GM19455 (cell line): ENCODE results near the gene PRTN3.
"Not testable (repeated sequence)": the region's sequence is repeated elsewhere in the genome, so short reads cannot be mapped to it uniquely, and the experiment has no call there.

Experiments
- ATAC-seq: cut with Tn5 transposase; IDR thresholded peaks from one replicate; pipeline ENCODE4 v1.9.1; 2021; ENCODE audit not compliant: unreplicated experiment

PRTN3 gene

DNA sequence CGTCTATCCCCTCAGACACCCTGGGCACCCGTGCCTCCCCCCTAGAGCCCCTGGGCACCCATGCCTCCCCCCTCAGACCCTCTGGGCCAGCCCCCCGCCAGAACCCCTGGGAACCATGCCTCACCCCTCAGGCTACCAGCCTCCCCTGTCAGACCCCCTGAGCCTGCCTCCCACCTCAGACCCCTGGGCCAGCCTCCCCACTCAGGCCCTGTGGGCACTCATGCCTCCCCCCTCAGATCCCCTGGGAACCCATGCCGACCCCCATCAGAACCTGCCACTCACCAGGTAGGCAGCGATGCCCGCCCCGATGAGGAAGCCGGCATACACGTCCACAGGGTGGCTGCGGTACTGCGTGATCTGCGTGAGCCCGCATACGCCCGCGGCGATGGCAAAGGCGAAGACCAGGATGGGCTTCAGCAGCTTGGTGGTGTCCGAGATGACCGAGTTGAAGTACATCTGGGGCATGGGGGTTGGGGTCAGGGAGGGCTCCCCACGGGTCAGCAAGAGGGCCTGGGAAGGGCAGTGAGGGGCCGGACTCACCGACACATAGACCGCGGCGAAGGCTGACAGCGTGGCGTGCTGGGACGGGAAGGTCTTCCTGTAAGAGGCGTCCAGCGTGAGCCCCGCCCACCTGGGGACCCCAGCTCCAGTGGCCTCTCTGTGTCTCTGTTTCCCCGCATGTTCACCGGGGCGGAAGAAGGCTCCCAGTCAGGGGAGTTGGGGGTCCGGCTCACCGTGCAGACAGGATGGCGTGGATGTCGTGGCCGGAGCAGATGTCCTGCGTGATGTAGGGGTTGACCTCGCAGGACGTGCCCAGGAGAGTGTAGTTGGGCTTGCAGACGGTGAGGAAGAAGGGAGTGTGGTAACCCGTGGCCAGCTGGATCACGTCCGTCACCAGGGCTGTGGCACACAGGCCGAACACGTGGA lies 26.4 kb upstream of the PRTN3 start:
- ATAC-seq: no peak

DNA sequence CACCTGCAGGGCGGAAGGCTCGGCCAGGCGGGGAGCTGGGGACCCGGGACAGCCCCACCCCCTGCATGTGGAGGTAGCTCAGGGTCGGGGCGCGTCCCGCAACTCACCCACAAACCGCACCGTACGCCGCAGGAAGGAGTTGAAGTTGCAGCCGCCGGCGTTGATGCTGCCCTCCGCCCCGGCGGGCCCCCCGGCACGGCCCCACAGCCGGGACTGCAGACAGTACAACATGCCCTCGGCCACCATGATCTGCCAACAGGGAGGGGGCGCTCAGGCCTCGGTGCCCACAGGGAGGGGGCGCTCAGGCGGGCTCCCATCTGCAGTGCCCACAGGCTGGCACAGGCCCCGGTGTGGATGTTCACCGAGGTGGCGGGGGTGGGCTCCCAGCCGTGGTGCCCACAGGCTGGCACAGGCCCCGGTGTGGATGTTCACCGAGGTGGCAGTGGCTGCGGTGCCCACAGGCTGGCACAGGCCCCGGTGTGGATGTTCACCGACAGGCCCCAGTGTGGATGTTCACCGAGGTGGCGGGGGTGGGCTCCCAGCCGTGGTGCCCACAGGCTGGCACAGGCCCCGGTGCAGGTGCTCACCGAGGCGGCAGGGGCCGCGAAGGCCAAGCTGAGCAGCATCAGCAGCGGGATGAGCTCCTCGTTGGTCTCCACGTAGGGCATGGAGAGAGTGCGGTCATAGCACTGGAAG lies 25.6 kb upstream of the PRTN3 start:
- ATAC-seq: no peak

DNA sequence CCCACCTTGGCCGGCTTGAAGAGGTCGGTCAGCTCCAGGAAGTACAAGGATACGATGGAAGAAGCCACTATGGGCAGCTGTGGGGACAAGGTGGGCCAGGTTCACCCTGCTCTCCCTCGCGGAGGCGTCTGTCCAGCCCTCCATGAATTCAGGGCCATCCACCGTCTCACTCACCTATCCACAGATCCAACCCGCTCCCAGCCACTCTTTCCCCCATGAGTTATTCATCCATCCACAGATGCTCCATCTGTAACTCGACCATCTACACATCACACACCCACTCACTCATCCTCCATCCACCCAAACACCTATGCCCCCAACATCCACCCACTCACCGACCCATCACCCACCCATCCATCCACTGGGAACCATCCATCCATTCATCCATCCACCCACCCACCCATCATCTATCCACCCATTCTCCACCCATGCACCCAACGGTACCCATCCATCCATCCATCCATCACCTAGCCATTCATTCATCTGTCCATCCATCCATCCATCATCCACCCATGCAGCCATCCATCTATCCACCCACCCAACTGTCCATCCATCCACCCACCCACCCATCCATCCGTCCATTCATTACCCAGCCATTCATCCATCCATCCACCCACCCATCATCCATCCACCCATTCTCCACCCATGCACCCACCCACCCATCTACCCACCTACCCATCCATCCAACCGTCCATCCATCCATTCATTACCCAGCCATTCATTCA lies 24.9 kb upstream of the PRTN3 start:
- no peak for ATAC-seq

DNA sequence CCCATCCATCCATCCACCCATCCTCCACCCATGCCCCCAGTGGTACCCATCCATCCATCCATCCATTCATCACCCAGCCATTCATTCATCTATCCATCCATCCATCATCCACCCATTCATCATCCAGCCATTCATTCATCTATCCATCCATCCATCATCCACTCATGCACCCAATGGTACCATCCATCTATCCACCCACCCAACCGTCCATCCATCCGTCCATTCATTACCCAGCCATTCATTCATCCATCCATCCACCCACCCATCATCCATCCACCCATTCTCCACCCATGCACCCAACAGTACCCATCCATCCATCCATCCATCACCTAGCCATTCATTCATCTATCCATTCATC lies 24.3 kb upstream of the PRTN3 start:
- no peak for ATAC-seq

DNA sequence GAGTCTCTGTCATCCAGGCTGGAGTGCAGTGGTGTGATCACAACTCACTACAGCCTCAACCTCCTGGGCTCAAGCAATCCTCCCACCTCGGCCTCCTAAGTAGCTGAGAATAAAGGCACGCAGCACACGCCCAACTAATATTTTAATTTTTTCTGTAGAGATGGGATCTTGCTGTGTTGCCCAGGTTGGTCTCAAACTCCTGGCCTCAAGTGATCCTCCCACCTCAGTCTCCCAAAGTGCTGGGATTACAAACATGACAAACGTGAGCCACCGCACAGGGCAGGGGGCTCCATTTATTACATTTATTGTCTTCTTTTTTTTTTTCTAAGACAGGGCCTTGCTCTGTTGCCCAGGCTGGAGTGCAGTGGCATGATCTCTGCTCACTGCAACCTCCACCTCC lies 20.6 kb upstream of the PRTN3 start:
- ATAC-seq: not testable (repeated sequence)

DNA sequence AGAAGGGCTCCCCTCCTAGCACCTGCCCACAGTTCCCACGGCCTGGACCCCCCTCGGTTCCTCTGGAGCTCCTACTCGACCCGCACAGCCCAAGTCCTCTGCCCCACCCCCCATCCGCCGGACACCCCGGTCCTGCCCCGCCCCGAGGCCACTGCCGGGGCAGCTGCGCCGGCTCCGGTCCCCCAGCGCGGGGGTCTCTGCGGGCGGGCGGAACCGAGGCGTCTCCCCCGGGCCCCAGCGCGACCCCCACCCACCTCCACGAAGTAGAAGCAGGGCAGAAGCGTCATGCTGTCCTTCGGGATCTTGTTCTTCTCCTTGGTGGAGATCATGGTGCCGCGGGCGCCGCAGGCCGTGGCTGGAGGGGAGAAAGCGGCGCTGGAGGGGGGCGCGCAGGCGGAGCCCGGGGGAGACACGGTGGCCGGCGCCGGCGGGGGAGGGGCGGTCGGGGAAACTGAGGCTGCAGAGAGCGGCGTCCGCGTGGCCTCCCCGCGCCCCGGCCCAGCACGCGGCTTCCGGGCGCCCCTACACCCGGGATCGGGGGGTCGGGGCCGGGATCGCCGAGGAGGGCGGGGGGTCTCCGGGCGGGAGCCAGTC lies 19.5 kb upstream of the PRTN3 start:
- ATAC-seq: no peak

DNA sequence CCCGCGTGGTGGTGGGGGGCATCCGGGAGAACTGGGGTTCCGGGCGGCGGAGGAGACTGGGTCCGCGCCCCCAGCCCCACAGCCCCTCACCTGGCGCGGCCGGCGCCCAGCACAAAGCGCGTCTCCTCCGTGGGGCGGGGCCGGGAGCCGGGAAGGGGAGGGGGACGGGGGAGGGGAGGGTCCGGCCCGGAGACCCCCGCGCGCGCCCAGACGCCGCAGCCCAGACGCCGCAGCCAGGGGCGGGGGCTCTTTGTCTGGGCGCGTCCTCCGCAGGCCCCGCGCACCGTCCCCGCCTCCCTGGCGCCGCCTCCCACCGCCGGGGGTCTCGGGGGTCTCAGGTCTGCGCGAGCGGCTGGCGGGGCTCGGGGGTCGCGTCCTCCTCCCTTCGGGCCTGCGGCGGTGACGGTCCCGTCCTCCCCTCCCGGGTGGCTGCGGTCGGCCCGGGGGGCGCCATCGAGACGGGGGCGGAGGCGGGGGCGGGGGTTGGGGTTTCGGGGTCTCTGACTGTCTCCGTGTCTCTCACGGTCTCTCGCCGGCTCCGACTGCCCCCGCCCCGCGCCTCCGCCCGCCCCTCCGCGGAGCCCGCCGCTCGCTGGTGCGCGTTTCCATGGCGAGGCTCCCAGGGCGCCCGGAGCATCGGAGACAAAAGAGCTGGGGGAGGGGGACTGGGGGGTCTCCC lies 18.8 kb upstream of the PRTN3 start, which contains the start of gene PLPPR3:
Gene PLPPR3, minus strand, starts transcription at position 131 of the 679 bp plus-strand sequence. CDS start 396 bp downstream, outside the sequence.
- no peak for ATAC-seq

DNA sequence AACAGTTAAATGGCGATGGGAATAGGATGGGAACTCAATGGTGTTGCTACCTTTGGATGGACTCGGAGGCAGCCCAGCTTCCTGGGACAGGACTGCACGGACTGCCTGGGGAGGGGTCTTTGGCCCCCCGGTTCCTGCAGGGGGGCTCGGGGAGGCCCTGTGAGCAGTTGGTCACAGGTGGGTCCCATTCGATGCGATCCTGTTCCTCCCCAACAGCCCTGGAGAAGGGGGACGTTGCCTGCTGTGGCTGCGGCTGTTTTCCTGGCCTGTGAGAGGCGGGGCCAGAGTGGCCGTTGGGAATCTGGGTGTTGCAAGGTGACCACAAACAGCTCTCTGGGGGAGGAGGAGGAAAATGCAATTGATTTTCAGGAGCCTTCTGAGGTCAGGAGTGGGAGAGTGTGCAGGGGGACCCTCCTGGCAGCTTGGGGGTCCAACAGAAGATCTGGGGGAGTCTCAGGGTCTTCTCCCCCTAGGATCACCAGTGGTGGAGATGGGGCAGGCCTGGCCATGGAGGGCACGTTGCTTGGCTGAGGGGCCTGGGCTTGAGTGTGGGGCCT lies 17.2 kb upstream of the PRTN3 start:
- no peak for ATAC-seq

DNA sequence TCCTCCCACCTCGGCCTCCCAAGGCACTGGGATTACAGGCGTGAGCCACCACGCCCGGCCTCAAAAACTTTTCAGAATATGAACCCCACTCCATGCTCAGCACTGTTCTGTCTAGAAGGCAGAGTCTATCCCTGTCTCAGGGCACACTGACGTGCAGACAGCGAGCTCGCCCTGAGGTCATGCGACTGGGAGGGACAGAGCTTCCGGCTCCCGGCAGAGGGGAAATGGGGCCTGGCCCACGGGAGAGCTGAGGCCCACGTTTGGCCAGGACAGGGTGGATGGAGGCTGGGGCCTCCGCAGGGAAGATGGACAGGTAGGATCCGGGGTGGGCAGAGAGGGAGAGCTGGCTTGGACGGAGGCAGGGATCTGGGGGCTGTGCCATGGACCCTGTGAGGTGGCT lies 15.9 kb upstream of the PRTN3 start:
- no peak for ATAC-seq

DNA sequence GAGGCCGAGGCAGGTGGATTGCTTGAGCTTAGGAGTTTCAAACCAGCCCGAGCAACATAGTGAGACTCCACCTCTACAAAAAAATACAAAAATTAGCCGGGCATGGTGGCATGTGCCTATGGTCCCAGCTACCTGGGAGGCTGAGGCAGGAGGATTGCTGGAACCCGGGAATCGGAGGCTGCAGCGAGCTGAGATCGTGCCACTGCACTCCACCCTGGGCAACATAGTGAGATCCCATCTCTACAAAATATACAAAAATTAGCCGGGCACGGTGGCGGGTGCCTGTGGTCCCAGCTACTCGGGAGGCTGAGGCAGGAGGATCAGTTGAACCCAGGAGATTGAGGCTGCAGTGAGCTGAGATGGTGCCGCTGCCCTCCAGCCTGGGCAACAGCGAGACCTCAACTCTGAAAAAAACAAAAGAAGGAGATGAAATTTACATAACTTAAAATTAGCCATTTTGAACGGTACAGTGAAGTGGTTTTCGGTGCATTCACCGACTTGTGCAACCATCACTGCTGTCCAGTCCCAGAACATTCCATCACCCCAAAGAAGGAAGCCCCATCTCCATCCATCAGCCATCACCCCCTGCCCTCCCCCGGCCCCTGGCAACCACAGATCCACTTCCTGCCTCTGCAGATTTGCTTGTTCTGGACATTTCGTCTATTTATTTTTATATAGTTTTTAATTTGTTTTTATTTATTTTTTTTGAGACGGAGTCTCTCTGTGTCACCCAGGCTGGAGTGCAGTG lies 14.7 kb upstream of the PRTN3 start:
- no peak for ATAC-seq

DNA sequence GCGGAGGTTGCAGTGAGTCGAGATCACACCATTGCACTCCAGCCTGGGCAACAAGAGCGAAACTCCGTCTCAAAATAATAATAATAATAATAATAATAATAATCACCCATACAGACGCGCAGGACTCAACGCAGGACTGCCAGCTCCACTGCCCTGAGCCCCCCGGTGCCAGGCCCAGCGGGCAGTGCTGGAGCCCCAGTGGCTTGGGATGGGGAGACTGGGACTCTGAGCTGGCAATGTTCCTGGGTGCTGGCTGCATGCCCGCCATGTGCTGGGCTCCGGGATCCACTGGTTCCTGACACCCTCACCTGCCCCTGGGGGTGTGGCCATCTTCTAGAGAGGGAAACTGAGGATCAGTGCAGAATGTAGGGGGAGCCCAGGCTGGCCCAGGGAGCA lies 13.5 kb upstream of the PRTN3 start:
- no peak for ATAC-seq

DNA sequence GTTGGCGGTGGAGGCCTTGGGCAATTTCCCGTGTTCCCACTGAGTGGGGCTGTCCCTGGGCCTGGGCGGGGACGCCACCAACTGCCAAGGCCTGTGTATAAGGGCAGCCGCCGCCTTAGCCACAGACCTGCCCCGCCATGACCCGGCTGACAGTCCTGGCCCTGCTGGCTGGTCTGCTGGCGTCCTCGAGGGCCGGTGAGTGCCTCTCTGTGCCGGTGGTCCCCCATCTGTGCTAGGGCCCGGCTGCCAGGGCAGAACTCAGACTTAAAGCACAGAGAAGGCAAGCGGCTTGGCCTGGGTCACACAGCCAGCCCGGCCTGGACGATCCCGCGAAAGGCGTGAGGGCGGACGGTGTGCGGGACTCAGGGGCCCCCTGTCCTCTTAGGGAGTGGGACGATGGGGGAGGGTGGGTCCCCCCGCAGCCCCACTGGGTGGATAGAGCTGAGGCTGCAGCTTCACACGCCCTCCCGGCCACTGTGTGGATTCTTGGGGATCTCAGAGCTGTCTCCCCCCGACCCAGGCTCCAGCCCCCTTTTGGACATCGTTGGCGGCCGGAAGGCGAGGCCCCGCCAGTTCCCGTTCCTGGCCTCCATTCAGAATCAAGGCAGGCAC lies 13.0 kb upstream of the PRTN3 start, which contains the start of gene AZU1:
Gene AZU1, plus strand, starts transcription at position 128 of the 612 bp plus-strand sequence. Its CDS starts 10 bp downstream, at position 138.
- ATAC-seq: no peak

DNA sequence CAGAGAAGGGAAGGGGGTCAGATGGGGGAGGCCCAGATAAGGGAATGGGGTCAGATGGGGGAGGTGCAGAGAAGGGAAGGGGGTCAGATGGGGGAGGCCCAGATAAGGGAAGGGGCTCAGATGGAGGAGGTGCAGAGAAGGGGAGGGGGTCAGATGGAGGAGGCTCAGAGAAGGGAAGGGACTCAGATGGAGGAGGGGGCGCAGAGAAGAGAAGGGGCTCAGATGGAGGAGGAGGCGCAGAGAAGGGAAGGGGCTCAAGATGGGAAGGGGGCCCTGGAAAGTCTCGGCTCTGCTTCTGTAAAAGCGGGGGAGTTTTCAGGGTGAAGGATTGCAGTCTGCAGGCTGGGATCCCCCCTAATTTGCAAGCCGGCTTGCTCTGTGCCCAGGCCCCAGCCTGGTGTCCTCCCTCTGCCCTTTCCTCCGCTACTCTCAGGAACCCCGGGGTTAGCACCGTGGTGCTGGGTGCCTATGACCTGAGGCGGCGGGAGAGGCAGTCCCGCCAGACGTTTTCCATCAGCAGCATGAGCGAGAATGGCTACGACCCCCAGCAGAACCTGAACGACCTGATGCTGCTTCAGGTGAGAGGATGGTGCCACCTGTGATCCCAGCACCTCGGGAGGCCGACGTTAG lies 11.6 kb upstream of the PRTN3 start:
- no peak for ATAC-seq

DNA sequence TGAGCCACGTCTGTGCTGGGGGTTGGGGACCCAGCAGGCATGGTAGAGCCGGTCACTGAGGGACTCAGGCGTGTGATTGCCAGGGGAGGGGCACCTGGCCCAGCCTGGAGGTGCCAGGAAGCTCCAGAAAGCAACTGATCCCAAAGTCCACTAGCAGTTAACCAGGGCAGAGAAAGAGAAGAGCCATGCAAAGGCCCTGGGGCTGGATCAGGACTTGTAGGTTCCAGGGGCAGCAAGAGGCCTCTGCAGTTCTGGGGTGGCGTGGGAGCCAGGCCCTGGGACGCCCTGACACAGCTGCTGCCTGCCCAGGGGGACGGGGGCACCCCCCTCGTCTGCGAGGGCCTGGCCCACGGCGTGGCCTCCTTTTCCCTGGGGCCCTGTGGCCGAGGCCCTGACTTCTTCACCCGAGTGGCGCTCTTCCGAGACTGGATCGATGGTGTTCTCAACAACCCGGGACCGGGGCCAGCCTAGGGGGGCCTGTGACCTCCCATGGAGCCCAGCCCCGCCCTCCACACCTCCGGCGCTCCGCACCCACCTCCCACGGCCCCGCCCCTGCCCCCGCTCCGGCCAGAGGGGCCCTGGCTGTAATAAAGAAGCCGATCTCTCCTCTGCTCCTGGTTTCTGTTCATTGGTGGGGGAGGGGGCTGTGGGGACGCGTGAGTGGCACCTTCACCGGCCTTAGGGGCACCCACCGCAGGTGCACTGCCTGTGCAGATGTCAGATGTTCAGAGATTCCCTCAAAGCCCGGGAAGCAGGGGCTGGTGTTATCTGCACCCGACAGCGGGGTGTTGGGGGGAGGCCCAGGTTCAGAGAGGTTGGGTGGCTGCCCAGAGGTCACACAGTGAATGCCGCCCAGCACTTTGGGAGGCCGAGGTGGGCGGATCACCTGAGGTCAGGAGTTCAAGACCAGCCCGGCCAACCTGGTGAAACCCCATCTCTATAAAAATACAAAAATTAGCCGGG lies 9.1 kb upstream of the PRTN3 start:
- no peak for ATAC-seq

DNA sequence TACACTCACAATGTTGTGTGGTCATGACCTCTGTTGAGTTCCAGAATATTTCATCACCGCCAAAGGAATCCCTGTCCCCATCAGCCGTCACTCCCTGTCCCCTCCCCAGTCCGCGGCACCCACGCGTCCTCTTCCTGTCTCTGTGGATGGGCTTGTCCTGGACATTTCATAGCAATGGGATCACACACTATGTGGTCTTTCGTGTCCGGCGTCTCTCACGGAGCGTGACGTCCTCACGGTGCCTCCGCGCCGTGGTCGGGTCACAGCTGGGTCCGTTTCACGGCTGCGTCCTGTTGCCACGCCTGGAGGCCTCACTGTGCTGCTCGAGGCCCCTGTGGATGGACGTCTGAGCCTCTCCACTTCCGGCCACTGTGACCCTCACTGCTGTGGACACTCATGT lies 6.6 kb upstream of the PRTN3 start:
- ATAC-seq: no peak

DNA sequence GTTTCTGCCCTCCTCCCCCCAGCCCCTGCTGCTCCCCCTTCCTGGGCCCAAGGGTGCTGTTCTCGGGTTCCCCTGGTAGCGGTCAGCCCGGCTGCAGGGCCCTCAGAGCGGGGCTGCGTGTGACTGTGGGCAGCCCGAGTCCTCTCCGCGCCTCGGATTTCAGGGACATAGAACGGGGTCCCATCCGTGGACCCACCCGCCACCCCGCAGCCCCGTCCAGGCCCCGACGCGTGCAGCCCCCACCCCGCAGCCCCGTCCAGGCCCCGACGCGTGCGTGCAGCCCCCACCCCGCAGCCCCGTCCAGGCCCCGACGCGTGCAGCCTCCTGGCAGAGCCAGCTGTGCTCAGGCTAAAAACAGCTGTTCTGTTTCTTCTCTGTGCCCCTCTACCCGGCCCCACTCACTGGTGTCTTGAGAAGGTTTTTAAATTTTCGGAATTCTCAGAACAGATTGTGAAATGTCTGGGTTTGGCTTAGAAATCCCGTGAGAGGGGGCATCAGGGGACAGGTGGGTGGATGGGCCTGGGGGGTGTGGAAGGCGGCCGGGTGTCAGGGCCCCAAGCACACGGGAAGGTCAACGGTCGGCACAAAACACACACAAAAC lies 5.5 kb upstream of the PRTN3 start:
- no peak for ATAC-seq

DNA sequence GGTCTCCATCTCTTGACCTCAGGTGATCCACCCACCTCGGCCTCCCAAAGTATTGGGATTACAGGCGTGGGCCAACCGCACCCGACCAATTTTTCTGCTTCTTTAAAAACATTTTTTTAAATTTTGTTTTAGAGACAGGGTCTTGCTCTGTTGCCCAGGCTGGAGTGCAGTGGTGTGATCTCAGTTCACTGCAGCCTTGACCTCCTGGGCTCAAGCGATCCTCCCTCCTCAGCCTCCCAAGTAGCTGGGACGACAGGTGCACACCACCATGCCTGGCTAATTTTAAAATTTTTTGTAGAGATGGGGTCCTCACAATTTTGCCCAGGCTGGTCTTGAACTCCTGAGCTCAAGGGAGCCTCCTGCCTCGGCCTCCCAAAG lies 2.0 kb downstream of the PRTN3 start:
- ATAC-seq: not testable (repeated sequence)
